GM12891 (cell line): ENCODE data around the gene RBM20.

Source experiments
- DNase-seq: peaks from one replicate; pipeline ENCODE4 v3.0.0; 2011; ENCODE audit warnings: low spot score; ENCODE audit not compliant: insufficient read length
- FAIRE-seq: peaks from 2 replicates; lab custom pipeline; 2011; peaks lifted over from hg19 to GRCh38; lab: Jason Lieb, UNC
- PAX5 ChIP-seq: IDR thresholded peaks from 2 replicates; pipeline ENCODE4 v1.6.1; 2011; ENCODE audit warnings: low read length, moderate library complexity, mild to moderate bottlenecking; ENCODE audit not compliant: insufficient read depth, severe bottlenecking
- POLR2A ChIP-seq: IDR thresholded peaks from 2 replicates; pipeline ENCODE4 v1.6.1; 2011; ENCODE audit warnings: low read depth, low read length, control low read depth
- POLR2AphosphoS5 ChIP-seq: IDR thresholded peaks from 2 replicates; pipeline ENCODE4 v1.6.1; 2011; ENCODE audit warnings: low read depth, low read length, control low read depth
- POU2F2 ChIP-seq: IDR thresholded peaks from 2 replicates; pipeline ENCODE4 v1.6.1; 2011; ENCODE audit warnings: low read depth, mild to moderate bottlenecking, control low read depth, low read length, moderate library complexity
- SPI1 ChIP-seq: IDR thresholded peaks from 2 replicates; pipeline ENCODE4 v1.6.1; 2011; ENCODE audit warnings: low read depth, low read length, control low read depth
- TAF1 ChIP-seq: IDR thresholded peaks from 2 replicates; pipeline ENCODE4 v1.6.1; 2011; ENCODE audit warnings: low read depth, low read length, control low read depth

Gene RBM20

GRCh38 chr10:110822035-110822711 is 178.0 kb downstream of the RBM20 start:
- no peak for TF ChIP-seq SPI1
- TF ChIP-seq POU2F2, result no peak
- no peak for TF ChIP-seq POLR2AphosphoS5
- TF ChIP-seq PAX5, result no peak
- no peak for TF ChIP-seq POLR2A
- TF ChIP-seq TAF1, result no peak
- DNase-seq, result no peak
- FAIRE-seq, result no peak

- DNase-seq (no peak), FAIRE-seq (no peak)
- TF ChIP-seq PAX5, result no peak
- no peak for TF ChIP-seq POLR2AphosphoS5
- no peak for TF ChIP-seq POU2F2
- no peak for TF ChIP-seq SPI1
- TF ChIP-seq TAF1, result no peak
- TF ChIP-seq POLR2A, result no peak
Measured at GRCh38 chr10:110822712-110823311, 178.7 kb downstream of the RBM20 start.

GRCh38 chr10:110824152-110824441 is 180.0 kb downstream of the RBM20 start:
- TF ChIP-seq PAX5, result no peak
- no peak for TF ChIP-seq SPI1
- no peak for TF ChIP-seq POLR2A
- no peak for TF ChIP-seq POU2F2
- TF ChIP-seq POLR2AphosphoS5, result no peak
- TF ChIP-seq TAF1, result no peak
- no peak for FAIRE-seq
- DNase-seq, result no peak

GRCh38 chr10:110824660-110825059 is 180.5 kb downstream of the RBM20 start:
- TF ChIP-seq PAX5 (no peak), SPI1 (no peak), POLR2AphosphoS5 (no peak), POU2F2 (no peak), POLR2A (no peak), TAF1 (no peak)
- DNase-seq (no peak), FAIRE-seq (no peak)

GRCh38 chr10:110825508-110825907 is 181.4 kb downstream of the RBM20 start:
- TF ChIP-seq POU2F2, result no peak
- no peak for TF ChIP-seq POLR2A
- TF ChIP-seq PAX5, result no peak
- TF ChIP-seq POLR2AphosphoS5, result no peak
- TF ChIP-seq TAF1, result no peak
- DNase-seq, result no peak
- no peak for FAIRE-seq

GRCh38 chr10:110827410-110827809 is 183.3 kb downstream of the RBM20 start:
- no peak for TF ChIP-seq SPI1
- TF ChIP-seq TAF1, result no peak
- no peak for TF ChIP-seq POLR2A
- no peak for TF ChIP-seq PAX5
- no peak for TF ChIP-seq POU2F2
- no peak for TF ChIP-seq POLR2AphosphoS5
- FAIRE-seq (no peak), DNase-seq (no peak)

- DNase-seq (no peak), FAIRE-seq (no peak)
- TF ChIP-seq SPI1 (no peak), POU2F2 (no peak), POLR2AphosphoS5 (no peak), TAF1 (no peak), PAX5 (no peak), POLR2A (no peak)
Measured at GRCh38 chr10:110827875-110828274, 183.7 kb downstream of the RBM20 start.

GRCh38 chr10:110828525-110828924 is 184.4 kb downstream of the RBM20 start:
- FAIRE-seq, result no peak
- TF ChIP-seq SPI1, result no peak
- TF ChIP-seq TAF1, result no peak
- no peak for TF ChIP-seq PAX5
- no peak for TF ChIP-seq POU2F2
- no peak for TF ChIP-seq POLR2AphosphoS5
- TF ChIP-seq POLR2A, result no peak
- DNase-seq, result no peak

GRCh38 chr10:110829721-110830410 is 185.7 kb downstream of the RBM20 start:
- TF ChIP-seq TAF1 (no peak), SPI1 (peak; percentile 67)
- peak; percentile 50 for FAIRE-seq
- DNase-seq, result no peak

- FAIRE-seq, result no peak
- DNase-seq, result no peak
- no peak for TF ChIP-seq POLR2AphosphoS5
- no peak for TF ChIP-seq POLR2A
- TF ChIP-seq POU2F2, result no peak
Measured at GRCh38 chr10:110833234-110833940, 189.3 kb downstream of the RBM20 start.
